GM12878 (cell line): ENCODE results near the gene FOLR3. TPM values are rescaled to one million over a fixed set of nuclear protein-coding genes. Genes with fewer than 3 reads are reported as not detected.

Source experiments
- ATAC-seq: fragments of 200-7000 bp; cut with Tn5 transposase; 3 replicates; pipeline ENCODE4 v1.9.1; 2020; ENCODE audit warnings: mild to moderate bottlenecking, moderate library complexity
- BruUV-seq: library from RNA; stranded (reverse); fragments of 400-500 nt; replicated peaks from 2 replicates; lab custom pipeline; 2021; lab: Mats Ljungman, UMichigan
- CTCF ChIA-PET: fragments of 300-600 bp; sonication (Branson Sonifier 250); formaldehyde crosslinking; extraction: SDS; loops from one replicate; lab custom pipeline; 2021; ENCODE audit warnings: inconsistent platforms; lab: Yijun Ruan, JAX
- POLR2A ChIA-PET: fragments of 350-600 bp; formaldehyde crosslinking; extraction: SDS; loops from one replicate; lab custom pipeline; 2021; ENCODE audit warnings: inconsistent platforms; lab: Charles Lee
- RAD21 ChIA-PET: fragments of 300-600 bp; sonication (Branson Sonifier 250); formaldehyde crosslinking; loops from one replicate; lab custom pipeline; 2023; ENCODE audit warnings: antibody characterized with exemption; ENCODE audit not compliant: unreplicated experiment; lab: Charles Lee
- SMC1A ChIA-PET: fragments of 300-600 bp; sonication (Branson Sonifier 250); formaldehyde crosslinking; loops from one replicate; lab custom pipeline; 2023; ENCODE audit not compliant: unreplicated experiment, uncharacterized antibody; lab: Charles Lee
- DNase-seq: peaks from one replicate; pipeline ENCODE4 v3.0.0-alpha.2; 2011; ENCODE audit warnings: low read depth, low spot score
- FAIRE-seq: peaks from 3 replicates; lab custom pipeline; 2011; peaks lifted over from hg19 to GRCh38; lab: Jason Lieb, UNC
- H2AFZ ChIP-seq: 2 replicates; pipeline ENCODE4 v1.6.0; 2011; ENCODE audit warnings: low read depth, low read length, control low read depth; ENCODE audit not compliant: control insufficient read depth
- H3K27ac ChIP-seq: 2 replicates; pipeline ENCODE4 v1.5.1; 2011; ENCODE audit warnings: control low read depth; ENCODE audit not compliant: control insufficient read depth, insufficient read depth
- H3K27me3 ChIP-seq, 2 experiments: replicated peaks in 1 of 2; 2 replicates each; pipeline versions ENCODE4 v1.6.0 to v1.6.1; 2011; ENCODE audit warnings: low read length in 1 of 2; ENCODE audit not compliant: control insufficient read depth in 2 of 2, insufficient read depth in 2 of 2
- H3K36me3 ChIP-seq, 2 experiments: 2 replicates each; pipeline ENCODE4 v1.5.1; 2011; ENCODE audit warnings: low read length in 1 of 2; ENCODE audit not compliant: control insufficient read depth in 2 of 2, insufficient read depth in 2 of 2
- H3K4me1 ChIP-seq: 2 replicates; pipeline ENCODE4 v1.6.1; 2011; ENCODE audit warnings: mild to moderate bottlenecking, low read length, moderate library complexity, mixed read lengths; ENCODE audit not compliant: control insufficient read depth, insufficient read depth
- H3K4me2 ChIP-seq: 2 replicates; pipeline ENCODE4 v1.6.0; 2011; ENCODE audit warnings: control low read depth; ENCODE audit not compliant: control insufficient read depth, insufficient read depth
- H3K4me3 ChIP-seq: fragments of 200-600 bp; sonication (generic); 2 replicates; pipeline ENCODE4 v1.5.1; 2016
- H3K79me2 ChIP-seq: 2 replicates; pipeline ENCODE4 v1.6.0; 2011; ENCODE audit warnings: low read length; ENCODE audit not compliant: control insufficient read depth, insufficient read depth
- H3K9ac ChIP-seq: 2 replicates; pipeline ENCODE4 v1.8.0; 2011; ENCODE audit warnings: low read length, control low read depth, mixed read lengths; ENCODE audit not compliant: control insufficient read depth, insufficient read depth
- H3K9me3 ChIP-seq: replicated peaks from 3 replicates; pipeline ENCODE4 v1.5.1; 2011; ENCODE audit warnings: mild to moderate bottlenecking, low read length; ENCODE audit not compliant: control insufficient read depth, insufficient read depth
- H4K20me1 ChIP-seq: 2 replicates; pipeline ENCODE4 v1.6.0; 2011; ENCODE audit not compliant: control insufficient read depth, insufficient read depth
- BCL11A ChIP-seq: IDR thresholded peaks from 2 replicates; pipeline ENCODE4 v1.6.1; 2011; ENCODE audit warnings: low read depth, low read length
- BHLHE40 ChIP-seq, 2 experiments: fragments of 450-650 bp in 1 of 2; IDR thresholded peaks; 2 replicates each; pipeline ENCODE4 v1.6.1; 2011 to 2017; ENCODE audit warnings: low read depth in 2 of 2, borderline replicate concordance in 1 of 2, improper control_type of control experiment in 1 of 2, low read length in 1 of 2, mild to moderate bottlenecking in 1 of 2
- EED ChIP-seq: sonication (generic); IDR thresholded peaks from 2 replicates; pipeline ENCODE4 v1.6.1; 2016; ENCODE audit warnings: antibody characterized with exemption, low read depth
- EGR1 ChIP-seq, 2 experiments: IDR thresholded peaks; 1 replicate in 1 of 2; 2 replicates in 1 of 2; pipeline ENCODE4 v1.6.1; 2011 to 2012; ENCODE audit warnings: low read depth in 2 of 2, low read length in 2 of 2, borderline replicate concordance in 1 of 2, mild to moderate bottlenecking in 1 of 2, moderate library complexity in 1 of 2
- GABPA ChIP-seq: IDR thresholded peaks from 2 replicates; pipeline ENCODE4 v1.6.1; 2014; ENCODE audit warnings: antibody characterized with exemption, low read depth, mild to moderate bottlenecking, inconsistent platforms
- HDAC2 ChIP-seq: fragments of 200-600 bp; sonication (generic); IDR thresholded peaks from 2 replicates; pipeline ENCODE4 v1.6.1; 2017
- HSF1 ChIP-seq: fragments of 150-350 bp; IDR thresholded peaks from 2 replicates; pipeline ENCODE4 v1.6.1; 2014; ENCODE audit warnings: mild to moderate bottlenecking, low read depth, low read length
- JUNB ChIP-seq: IDR thresholded peaks from 2 replicates; pipeline ENCODE4 v1.6.1; 2016; ENCODE audit warnings: antibody characterized with exemption, mild to moderate bottlenecking
- MEF2B ChIP-seq: fragments of 450-650 bp; IDR thresholded peaks from 2 replicates; pipeline ENCODE4 v1.6.1; 2018; ENCODE audit warnings: mild to moderate bottlenecking, moderate library complexity; ENCODE audit not compliant: partially characterized antibody, poor library complexity, severe bottlenecking
- NR2C2 ChIP-seq: IDR thresholded peaks from 2 replicates; pipeline ENCODE4 v1.6.1; 2011; ENCODE audit warnings: borderline replicate concordance, low read depth; ENCODE audit not compliant: control insufficient read depth, insufficient read length
- RBBP5 ChIP-seq: fragments of 200-600 bp; sonication (generic); conservative IDR thresholded peaks from 2 replicates; pipeline ENCODE4 v1.6.1; 2016
- SUPT20H ChIP-seq: IDR thresholded peaks from 2 replicates; pipeline ENCODE4 v1.6.1; 2011; ENCODE audit warnings: low read depth, mild to moderate bottlenecking, low read length, moderate library complexity, borderline replicate concordance; ENCODE audit not compliant: control insufficient read depth
- USF1 ChIP-seq: IDR thresholded peaks from 2 replicates; pipeline ENCODE4 v1.6.1; 2011; ENCODE audit warnings: borderline replicate concordance, low read depth, mild to moderate bottlenecking, moderate library complexity, mixed read lengths, low read length; ENCODE audit not compliant: insufficient read depth; ENCODE audit errors: extremely low read length
- YBX1 ChIP-seq: fragments of 450-650 bp; IDR thresholded peaks from 2 replicates; pipeline ENCODE4 v1.6.1; 2016; ENCODE audit warnings: antibody characterized with exemption
- ZNF207 ChIP-seq: fragments of 450-650 bp; IDR thresholded peaks from 2 replicates; pipeline ENCODE4 v1.6.1; 2014; ENCODE audit warnings: antibody characterized with exemption, mild to moderate bottlenecking, borderline replicate concordance
- WGBS: methylation state at CpG from one replicate; pipeline ENCODE4 v1.1.6; 2016; ENCODE audit warnings: low lambda C conversion rate; ENCODE audit not compliant: insufficient replicate concordance, insufficient coverage; ENCODE audit errors: missing lambda C conversion rate; 5-methylcytosine and 5-hydroxymethylcytosine counted together
- in situ Hi-C: fragments of 300-500 bp; cut with MboI; formaldehyde crosslinking; loops from 9 replicates; pipeline ENCODE4 v1.14.3; 2018; ENCODE audit warnings: mixed read lengths
- intact Hi-C: fragments of 100-400 bp; cut with micrococcal nuclease; formaldehyde crosslinking; loops from one replicate; pipeline ENCODE4 v1.14.2; 2022; ENCODE audit not compliant: unreplicated experiment
- polyA plus RNA-seq, 11 experiments: library from polyadenylated mRNA; depleted of rRNA in 4 of 11; unstranded in 6 of 11; stranded (reverse) in 5 of 11; fragments of >200 nt; fragmentation: Nextera tagmentation in 4 of 11; fragmentation: Illumina TruSeq in 1 of 11; extraction: Ambion mirVana in 4 of 11; extraction: Trizol in 1 of 11; gene quantifications; 1 replicate in 1 of 11; 2 replicates in 10 of 11; pipeline versions ENCODE4 v1.2.1 to v1.2.3, GENCODE V29; 2011 to 2016; ENCODE audit warnings: inconsistent platforms in 2 of 11, missing spikeins in 2 of 11, low read depth in 1 of 11
- total RNA-seq, 4 experiments: library from RNA; depleted of rRNA in 3 of 4; stranded (reverse); fragments of >200 nt in 3 of 4; fragmentation: Illumina TruSeq in 1 of 4; extraction: Trizol in 1 of 4; gene quantifications; 2 replicates each; pipeline versions ENCODE4 v1.2.1 to v1.2.3, GENCODE V29; 2013 to 2021
- TF ChIP-seq, protein P1 (sequence below): IDR thresholded peaks from 2 replicates; pipeline ENCODE4 v1.6.1; 2012; ENCODE audit warnings: low read depth, low read length, improper control_type of control experiment
- TF ChIP-seq, protein P2 (sequence below): fragments of 450-650 bp; conservative IDR thresholded peaks from 2 replicates; pipeline ENCODE4 v1.6.1; 2017; ENCODE audit warnings: mild to moderate bottlenecking, moderate library complexity

FOLR3 gene
- total and polyA plus RNA-seq, 10 of the 15 experiments (the other 5 are each of a cell fraction or from before 2014, with no cell fraction given) = not detected

GRCh38 chr11:72136684-72137262, 1.2 kb downstream of the FOLR3 start:
- no peak overlapping the region for H3K4me3 ChIP-seq
- POLR2A ChIA-PET = no interaction called here
- peaks cover 2% of the 10 kb centered on the region; the same call in 1 of the 3 replicates for H3K9me3 ChIP-seq
- SMC1A ChIA-PET = no interaction called here
- DNase-seq = no peak
- H3K79me2 ChIP-seq = no peaks in the 10 kb centered on the region
- RAD21 ChIA-PET = no interaction called here
- no peak overlapping the region for H3K4me2 ChIP-seq
- no peak overlapping the region for H2AFZ ChIP-seq
- CTCF ChIA-PET = interaction anchor here (1.5 kb wide), 1 partner anchor 334 kb away, joined by 3 read pairs; no protein-coding TSS in a partner anchor
- TF ChIP-seq BHLHE40 (IDR thresholded peaks at IDR 0.05; ENCODE audit: borderline replicate concordance in 1 of 2, low read depth in 2 of 2, low read length in 1 of 2) (no peak), ZNF207 (no peak), RBBP5 (no peak), JUNB (no peak), MEF2B (no peak), HSF1 (no peak), EGR1 (IDR thresholded peaks at IDR 0.05; ENCODE audit: borderline replicate concordance in 1 of 2, low read depth in 2 of 2, low read length in 2 of 2) (no peak), GABPA (no peak), SUPT20H (no peak), USF1 (no peak), NR2C2 (no peak), BCL11A (no peak), EED (no peak), YBX1 (no peak), HDAC2 (no peak)
- TF ChIP-seq, protein P1, sequence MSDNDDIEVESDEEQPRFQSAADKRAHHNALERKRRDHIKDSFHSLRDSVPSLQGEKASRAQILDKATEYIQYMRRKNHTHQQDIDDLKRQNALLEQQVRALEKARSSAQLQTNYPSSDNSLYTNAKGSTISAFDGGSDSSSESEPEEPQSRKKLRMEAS = no peak
- TF ChIP-seq, protein P2, sequence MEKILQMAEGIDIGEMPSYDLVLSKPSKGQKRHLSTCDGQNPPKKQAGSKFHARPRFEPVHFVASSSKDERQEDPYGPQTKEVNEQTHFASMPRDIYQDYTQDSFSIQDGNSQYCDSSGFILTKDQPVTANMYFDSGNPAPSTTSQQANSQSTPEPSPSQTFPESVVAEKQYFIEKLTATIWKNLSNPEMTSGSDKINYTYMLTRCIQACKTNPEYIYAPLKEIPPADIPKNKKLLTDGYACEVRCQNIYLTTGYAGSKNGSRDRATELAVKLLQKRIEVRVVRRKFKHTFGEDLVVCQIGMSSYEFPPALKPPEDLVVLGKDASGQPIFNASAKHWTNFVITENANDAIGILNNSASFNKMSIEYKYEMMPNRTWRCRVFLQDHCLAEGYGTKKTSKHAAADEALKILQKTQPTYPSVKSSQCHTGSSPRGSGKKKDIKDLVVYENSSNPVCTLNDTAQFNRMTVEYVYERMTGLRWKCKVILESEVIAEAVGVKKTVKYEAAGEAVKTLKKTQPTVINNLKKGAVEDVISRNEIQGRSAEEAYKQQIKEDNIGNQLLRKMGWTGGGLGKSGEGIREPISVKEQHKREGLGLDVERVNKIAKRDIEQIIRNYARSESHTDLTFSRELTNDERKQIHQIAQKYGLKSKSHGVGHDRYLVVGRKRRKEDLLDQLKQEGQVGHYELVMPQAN = no peak
- H4K20me1 ChIP-seq = no peaks in the 10 kb centered on the region
- no peaks in the 10 kb centered on the region for H3K4me1 ChIP-seq
- H3K36me3 ChIP-seq = no peaks in the 10 kb centered on the region
- no peak overlapping the region for H3K27ac ChIP-seq
- WGBS = 75% methylated on average over 4 of the region's 4 CpGs
- H3K27me3 ChIP-seq = no peaks in the 10 kb centered on the region
- H3K9ac ChIP-seq = no peak overlapping the region
- in situ Hi-C loops (no loop called here), intact Hi-C loops (no loop called here)
- no TSS peak for BruUV-seq
- no peak for FAIRE-seq
- ATAC-seq = no peak
